GM21447 (cell line): ENCODE measurements around the gene MACROD2.

Experiments
- ATAC-seq: cut with Tn5 transposase; IDR thresholded peaks from one replicate; pipeline ENCODE4 v1.9.1; 2021; ENCODE audit not compliant: unreplicated experiment

The MACROD2 gene

GRCh38 chr20:16083639-16084280 is 2088.4 kb downstream of the MACROD2 start:
- ATAC-seq: no peak

- ATAC-seq: no peak
These were observed 2099.9 kb downstream of the MACROD2 start for GRCh38 chr20:16095226-16095625.

- ATAC-seq: no peak
These were observed 2101.5 kb downstream of the MACROD2 start for GRCh38 chr20:16096756-16097326.

- ATAC-seq: no peak
These were observed 2102.5 kb downstream of the MACROD2 start for GRCh38 chr20:16097788-16098187.

GRCh38 chr20:16098890-16099639 is 2103.7 kb downstream of the MACROD2 start:
- ATAC-seq: no peak

GRCh38 chr20:16100111-16100510 is 2104.8 kb downstream of the MACROD2 start:
- no peak for ATAC-seq

GRCh38 chr20:16100767-16101166 is 2105.5 kb downstream of the MACROD2 start:
- ATAC-seq: no peak
